Muscle layer of colon (tissue), 2 donors: ENCODE measurements around the gene TTLL11.

Source experiments
- H3K27ac ChIP-seq: one replicate; pipeline ENCODE4 v1.7.0; 2013; ENCODE audit warnings: low read depth, mild to moderate bottlenecking, low read length, moderate library complexity
- H3K27me3 ChIP-seq, 2 donors: one replicate each; pipeline ENCODE4 v1.7.0; 2013; ENCODE audit warnings: low read length in 2 of 2, mild to moderate bottlenecking in 2 of 2; ENCODE audit not compliant: insufficient read depth in 2 of 2, control insufficient read depth in 1 of 2
- H3K36me3 ChIP-seq: one replicate; pipeline ENCODE4 v1.7.0; 2013; ENCODE audit warnings: mild to moderate bottlenecking, low read length; ENCODE audit not compliant: insufficient read depth
- H3K4me1 ChIP-seq: one replicate; pipeline ENCODE4 v1.7.0; 2013; ENCODE audit warnings: mild to moderate bottlenecking, low read length; ENCODE audit not compliant: insufficient read depth
- H3K4me3 ChIP-seq, 2 donors: one replicate each; pipeline ENCODE4 v1.7.0; 2013; ENCODE audit warnings: low read length in 2 of 2, low read depth in 1 of 2, mild to moderate bottlenecking in 1 of 2, moderate library complexity in 1 of 2
- H3K9ac ChIP-seq: one replicate; pipeline ENCODE4 v1.7.0; 2013; ENCODE audit warnings: low read length
- H3K9me3 ChIP-seq: one replicate; pipeline ENCODE4 v1.7.0; 2013; ENCODE audit warnings: mild to moderate bottlenecking, low read length
- donor health status: abdominal sarcoma.
- donor health status: Adenocarcinoma of cecum.

Gene TTLL11

DNA sequence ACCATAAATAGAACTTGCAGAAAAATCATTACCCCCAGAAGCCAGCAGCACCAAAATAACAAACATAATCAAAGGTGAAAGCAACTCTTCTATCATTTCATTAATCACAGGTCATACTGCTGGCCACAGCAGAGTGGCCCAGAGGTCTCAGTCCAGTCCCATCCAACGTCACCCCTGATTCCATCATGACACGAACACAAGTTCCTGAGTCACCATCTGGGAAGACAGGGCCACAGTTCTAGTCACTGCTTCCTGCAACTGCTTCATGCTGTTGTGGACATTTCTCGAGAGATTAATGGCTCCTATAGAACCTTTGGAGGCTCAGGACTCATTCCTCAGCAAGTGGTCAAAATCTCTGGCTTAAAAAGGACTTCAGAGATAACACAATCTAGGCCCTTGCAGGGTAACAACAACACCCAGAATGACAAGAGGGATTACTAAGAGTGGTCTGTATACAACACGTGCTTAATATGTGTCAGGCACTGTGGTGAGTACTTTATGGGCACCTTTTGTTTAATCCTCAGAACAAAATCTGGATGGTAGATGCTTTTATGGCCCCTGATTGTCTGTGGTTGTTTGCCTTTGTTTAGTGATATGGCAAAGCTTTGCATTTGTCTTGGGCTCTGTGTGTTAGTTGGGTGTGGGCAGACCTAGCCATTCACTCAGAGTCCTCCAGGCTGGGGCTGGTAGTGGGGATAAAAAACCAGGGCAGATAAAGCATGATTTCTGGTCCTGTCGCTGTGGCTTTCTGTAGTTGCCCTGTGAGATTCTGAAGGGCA is 257.3 kb downstream of the TTLL11 start:
- H3K27ac ChIP-seq: no peak overlapping the region
- no peaks in the 10 kb centered on the region for H3K27me3 ChIP-seq
- no peaks in the 10 kb centered on the region for H3K9me3 ChIP-seq
- no peaks in the 10 kb centered on the region for H3K36me3 ChIP-seq
- peaks cover 9% of the 10 kb centered on the region for H3K4me1 ChIP-seq
- H3K4me3 ChIP-seq: no peak overlapping the region
- H3K9ac ChIP-seq: no peak overlapping the region

DNA sequence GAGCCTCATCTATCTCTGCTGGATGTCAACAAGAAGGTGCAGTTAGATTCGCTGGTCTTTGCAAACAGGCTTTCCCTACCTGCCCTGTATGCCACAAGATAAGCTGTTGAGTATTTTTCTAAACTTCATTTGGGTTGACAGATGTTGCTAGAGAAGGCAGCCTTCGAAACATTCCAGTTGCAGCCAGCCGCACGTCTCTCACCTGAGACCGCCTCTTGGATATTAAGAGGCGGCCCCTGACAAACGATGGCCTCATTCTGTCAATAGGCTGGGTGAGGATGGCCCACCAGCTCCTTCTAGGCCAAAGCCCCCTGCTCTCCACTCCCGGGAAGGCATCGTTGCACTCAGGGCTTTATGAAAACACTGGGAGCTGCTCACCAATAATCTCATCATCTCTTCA is 260.0 kb downstream of the TTLL11 start:
- Histone ChIP-seq H3K36me3 (no peaks in the 10 kb centered on the region), H3K4me1 (peaks cover 7% of the 10 kb centered on the region), H3K9ac (no peak overlapping the region), H3K27me3 (no peaks in the 10 kb centered on the region), H3K4me3 (no peak overlapping the region), H3K9me3 (no peaks in the 10 kb centered on the region), H3K27ac (no peak overlapping the region)

DNA sequence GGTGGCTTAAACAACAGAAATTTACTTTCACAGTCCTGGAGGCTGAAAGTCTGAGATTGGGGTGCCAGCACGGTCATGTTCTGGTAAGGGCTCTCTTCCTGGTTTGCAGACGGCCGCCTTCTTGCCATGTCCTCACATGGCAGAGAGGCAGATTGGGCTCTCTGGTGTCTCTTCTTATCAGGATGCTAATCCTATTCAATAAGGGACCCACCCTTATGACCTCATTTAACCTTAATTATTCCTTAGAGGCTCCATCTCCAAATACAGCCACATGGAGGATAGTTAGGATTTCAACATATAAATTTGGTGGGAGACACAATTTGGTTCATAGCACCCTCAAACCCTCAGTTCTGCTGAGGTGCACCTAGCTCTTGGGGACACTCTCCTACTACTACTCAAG is 261.2 kb downstream of the TTLL11 start:
- no peak overlapping the region for H3K4me3 ChIP-seq
- no peaks in the 10 kb centered on the region for H3K9me3 ChIP-seq
- H3K9ac ChIP-seq: no peak overlapping the region
- H3K27me3 ChIP-seq: no peaks in the 10 kb centered on the region
- no peak overlapping the region for H3K27ac ChIP-seq
- no peaks in the 10 kb centered on the region for H3K36me3 ChIP-seq
- H3K4me1 ChIP-seq: no peaks in the 10 kb centered on the region

DNA sequence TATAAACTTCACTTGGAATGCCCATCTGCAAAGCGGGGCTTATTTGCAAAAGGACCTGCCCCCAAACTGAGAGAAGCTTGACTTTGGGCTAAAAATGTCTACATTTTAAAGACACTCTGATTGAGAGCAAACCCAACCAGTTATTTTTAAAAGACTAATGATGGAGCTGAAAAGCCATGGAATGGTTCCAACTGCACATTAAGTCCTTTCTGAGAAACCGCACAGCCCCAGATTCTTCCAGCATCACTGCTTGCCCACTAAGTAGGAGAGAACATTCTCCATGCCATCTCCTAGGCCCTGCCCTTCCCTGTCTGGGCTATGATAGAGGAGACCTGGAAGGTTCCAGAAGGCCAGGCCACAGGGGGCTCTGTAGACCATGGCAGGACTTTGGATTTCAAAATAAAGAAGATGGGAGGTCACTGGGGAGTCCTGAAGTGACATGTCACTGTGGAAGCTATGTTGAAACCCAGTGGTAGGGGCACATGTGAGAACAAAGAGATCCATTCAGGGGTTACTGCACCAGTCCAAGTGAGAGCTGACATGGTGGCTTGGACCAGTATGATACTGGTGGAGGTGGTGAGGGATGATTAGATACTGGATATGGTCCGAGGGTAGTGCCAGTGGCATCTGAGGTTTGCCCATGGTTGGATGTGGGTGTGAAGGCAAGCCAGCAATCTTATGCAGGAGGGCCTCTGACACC is 262.5 kb downstream of the TTLL11 start:
- H3K27me3 ChIP-seq: no peaks in the 10 kb centered on the region
- H3K36me3 ChIP-seq: no peaks in the 10 kb centered on the region
- no peak overlapping the region for H3K4me3 ChIP-seq
- H3K27ac ChIP-seq: no peak overlapping the region
- H3K9ac ChIP-seq: no peak overlapping the region
- no peaks in the 10 kb centered on the region for H3K9me3 ChIP-seq
- no peaks in the 10 kb centered on the region for H3K4me1 ChIP-seq

DNA sequence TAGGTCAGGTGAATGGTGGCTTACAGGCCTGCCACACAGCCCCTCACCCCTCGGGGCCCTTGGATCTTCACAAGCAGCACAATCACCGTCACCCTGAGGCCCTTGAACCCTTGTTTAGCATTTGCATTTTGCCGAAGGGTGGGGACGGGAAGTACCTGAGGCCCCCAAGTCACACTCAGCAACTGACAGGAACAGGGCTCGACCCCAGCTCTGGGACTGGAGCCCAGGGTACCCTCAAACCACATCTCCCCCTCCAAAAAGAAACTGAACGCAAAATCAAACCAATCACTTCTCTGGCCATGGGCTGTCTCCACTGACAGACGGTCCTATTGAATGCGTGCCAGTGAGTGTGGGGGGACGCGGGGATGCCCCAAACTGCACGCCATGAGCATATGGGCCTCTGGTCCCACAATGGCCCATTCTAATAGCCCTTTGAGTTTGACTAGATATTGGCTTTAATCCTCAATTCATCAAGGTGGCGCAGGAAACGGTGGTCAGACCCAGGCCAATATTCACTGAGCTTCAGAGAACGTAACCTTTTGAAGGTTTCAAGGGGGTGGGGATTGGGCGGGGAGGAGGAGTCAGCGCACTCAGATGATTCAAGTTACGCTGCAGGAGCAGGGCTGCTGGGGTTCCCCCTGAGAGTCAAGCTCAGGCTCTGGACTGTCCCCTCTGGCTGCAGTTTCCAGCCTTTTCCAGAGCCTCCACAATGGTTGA is 265.7 kb downstream of the TTLL11 start:
- Histone ChIP-seq H3K36me3 (no peaks in the 10 kb centered on the region), H3K9ac (no peak overlapping the region), H3K4me3 (no peak overlapping the region), H3K27me3 (no peaks in the 10 kb centered on the region), H3K27ac (no peak overlapping the region), H3K9me3 (no peaks in the 10 kb centered on the region), H3K4me1 (no peaks in the 10 kb centered on the region)

DNA sequence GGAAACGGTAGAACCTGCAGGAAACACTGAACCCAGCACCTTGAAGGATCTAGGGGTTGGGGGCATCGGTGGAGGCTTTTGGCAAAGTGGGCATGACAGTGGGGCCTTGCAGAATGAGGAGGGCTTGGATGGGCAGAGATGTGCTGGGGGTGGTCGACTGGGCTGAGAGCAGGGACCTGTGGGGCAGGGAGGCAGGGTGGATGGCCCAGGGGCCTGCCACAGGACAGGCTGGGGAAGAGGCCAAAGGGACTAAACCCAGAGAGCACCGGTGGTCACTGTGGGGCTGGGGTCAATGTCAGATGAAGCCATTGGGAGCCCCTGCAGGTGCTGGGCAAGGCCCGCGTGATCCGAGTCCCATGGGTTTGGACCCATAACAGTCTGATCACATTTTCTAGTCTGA is 266.4 kb downstream of the TTLL11 start:
- no peak overlapping the region for H3K27ac ChIP-seq
- H3K4me3 ChIP-seq: no peak overlapping the region
- H3K36me3 ChIP-seq: no peaks in the 10 kb centered on the region
- H3K9me3 ChIP-seq: no peaks in the 10 kb centered on the region
- H3K4me1 ChIP-seq: no peaks in the 10 kb centered on the region
- no peak overlapping the region for H3K9ac ChIP-seq
- H3K27me3 ChIP-seq: no peaks in the 10 kb centered on the region

DNA sequence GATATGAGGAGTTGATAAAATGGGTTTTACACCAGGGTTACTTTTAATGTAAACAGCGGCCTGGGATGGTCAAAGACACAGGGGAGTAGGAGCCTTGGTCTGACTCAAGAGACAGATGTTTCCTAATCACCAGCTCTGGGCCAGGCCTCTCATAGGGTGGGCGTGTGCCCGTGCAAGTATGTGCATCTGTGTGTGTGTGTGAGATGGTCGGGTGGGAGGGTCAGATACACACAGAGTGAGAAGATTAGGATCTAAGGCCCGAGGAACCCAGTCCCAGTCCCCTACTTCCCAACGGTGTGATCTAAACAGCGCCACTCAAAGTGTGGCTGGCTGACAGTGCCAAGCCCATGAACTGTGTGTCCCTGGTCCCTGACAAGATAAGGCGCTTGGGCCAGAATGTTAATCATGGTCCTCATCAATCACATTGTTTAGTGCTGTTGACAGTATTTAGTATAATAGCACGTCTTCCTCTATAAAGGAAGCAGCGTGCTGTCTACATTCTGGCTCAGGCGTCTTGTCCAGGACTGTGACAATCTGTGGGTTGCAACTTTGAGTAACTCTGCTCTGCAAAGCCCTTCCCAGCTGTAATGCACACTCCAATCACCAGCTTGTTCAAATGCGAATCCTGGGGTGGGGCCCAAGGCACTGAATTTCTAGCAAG is 267.9 kb downstream of the TTLL11 start:
- H3K36me3 ChIP-seq: no peaks in the 10 kb centered on the region
- H3K4me3 ChIP-seq: no peak overlapping the region
- H3K9ac ChIP-seq: no peak overlapping the region
- H3K4me1 ChIP-seq: no peaks in the 10 kb centered on the region
- no peak overlapping the region for H3K27ac ChIP-seq
- no peaks in the 10 kb centered on the region for H3K9me3 ChIP-seq
- H3K27me3 ChIP-seq: no peaks in the 10 kb centered on the region

DNA sequence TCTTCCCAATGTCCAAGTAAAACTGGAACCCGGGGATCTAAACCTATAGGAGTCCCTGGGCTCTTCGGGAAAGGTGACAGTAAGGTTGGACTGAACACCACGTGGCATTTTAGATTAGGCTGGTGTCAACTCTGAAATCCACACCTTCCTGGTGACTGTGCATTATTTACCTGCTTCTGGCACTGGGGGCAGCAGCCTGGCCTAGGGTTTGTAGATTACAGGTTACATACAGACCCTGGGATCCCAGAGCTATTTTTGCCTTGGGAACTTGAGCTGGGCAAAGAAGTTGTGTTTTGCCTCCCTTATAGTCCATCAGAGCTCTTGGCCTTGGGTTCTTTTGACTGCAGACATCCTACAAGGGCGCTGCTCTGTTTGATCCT is 268.5 kb downstream of the TTLL11 start:
- Histone ChIP-seq H3K4me3 (no peak overlapping the region), H3K36me3 (no peaks in the 10 kb centered on the region), H3K27me3 (no peaks in the 10 kb centered on the region), H3K9me3 (no peaks in the 10 kb centered on the region), H3K9ac (no peak overlapping the region), H3K27ac (no peak overlapping the region), H3K4me1 (no peaks in the 10 kb centered on the region)

DNA sequence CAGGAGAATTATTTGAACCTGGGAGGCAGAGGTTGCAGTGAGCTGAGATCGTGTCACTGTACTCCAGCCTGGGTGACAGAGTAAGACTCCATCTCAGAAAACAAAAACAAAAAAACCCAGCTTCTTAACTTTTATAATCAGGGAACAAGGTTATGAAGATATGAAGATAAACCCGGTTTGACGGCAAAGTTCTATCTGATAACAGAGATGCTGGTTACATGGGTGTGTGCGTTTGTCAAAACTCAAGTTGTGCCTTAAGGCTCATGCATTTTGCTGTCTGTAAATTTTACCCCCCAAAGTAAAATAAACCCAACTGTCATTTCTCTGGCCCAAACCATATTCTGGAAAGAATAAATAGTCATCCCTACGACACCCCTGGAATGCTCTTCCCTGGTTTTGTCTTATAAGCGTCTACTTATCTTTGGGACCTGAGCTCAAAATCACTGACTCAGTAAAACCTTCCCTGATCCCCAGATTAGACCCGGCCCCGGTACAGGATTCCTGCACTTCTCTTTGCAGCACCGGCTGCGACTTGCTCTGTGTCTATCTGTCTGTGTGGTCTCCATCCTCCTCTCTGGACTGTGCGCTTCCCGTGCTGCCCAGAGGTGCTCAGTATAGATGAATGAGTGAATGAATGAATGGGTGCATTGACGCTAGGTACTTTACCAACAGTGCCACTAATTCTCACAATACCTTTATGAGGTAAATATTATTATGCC is 269.5 kb downstream of the TTLL11 start:
- Histone ChIP-seq H3K4me1 (no peaks in the 10 kb centered on the region), H3K36me3 (no peaks in the 10 kb centered on the region), H3K4me3 (no peak overlapping the region), H3K9ac (no peak overlapping the region), H3K27ac (no peak overlapping the region), H3K9me3 (no peaks in the 10 kb centered on the region), H3K27me3 (no peaks in the 10 kb centered on the region)

DNA sequence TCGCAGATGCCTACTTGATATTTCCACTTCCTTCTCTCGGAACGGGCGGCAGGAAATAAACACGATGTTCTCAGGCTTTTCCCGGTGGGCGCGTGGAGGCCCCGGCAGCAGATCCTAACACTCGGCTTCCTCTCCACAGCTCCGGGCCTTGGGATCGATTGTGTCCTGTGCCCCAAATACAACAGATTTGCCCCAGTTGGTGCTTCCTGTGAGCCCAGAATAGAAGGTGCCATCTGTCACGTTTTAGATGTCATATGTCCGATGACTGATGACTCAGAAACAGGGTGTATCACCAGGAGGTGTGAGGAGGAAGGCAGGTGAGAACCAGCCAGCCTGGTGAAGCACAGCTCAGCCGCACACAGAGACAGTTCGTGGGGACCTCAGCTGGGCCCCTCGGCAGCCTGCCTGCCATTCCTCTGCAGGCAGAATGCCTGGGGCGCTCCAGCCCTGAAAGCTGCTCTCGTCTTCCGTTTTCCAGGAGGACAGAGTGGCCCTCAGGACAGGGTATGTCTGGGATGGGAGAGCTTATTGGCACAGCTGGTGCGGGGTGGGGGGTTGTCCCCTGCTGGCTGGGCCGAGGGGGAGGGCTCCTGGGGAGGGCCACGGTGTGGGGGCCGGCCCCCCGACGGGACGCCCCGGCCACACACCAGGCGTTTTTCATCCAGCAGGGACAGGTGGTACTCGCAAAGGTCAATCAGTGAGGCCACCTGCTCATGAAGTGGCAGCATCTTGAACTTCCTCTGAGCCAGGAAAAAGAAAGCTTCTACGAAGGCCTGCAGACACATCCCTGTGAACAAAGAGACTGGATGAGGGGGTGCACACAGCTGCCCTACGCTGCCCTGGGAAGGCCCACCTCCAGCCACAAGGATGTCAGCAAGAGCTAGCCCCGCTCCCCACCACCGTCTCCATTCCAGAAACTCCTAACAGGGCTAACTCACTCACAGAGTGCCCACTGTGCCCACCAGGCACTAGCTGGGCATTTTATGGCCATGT is 270.7 kb downstream of the TTLL11 start:
- Histone ChIP-seq H3K27ac (no peak overlapping the region), H3K4me1 (no peaks in the 10 kb centered on the region), H3K36me3 (no peaks in the 10 kb centered on the region), H3K4me3 (no peak overlapping the region), H3K9me3 (no peaks in the 10 kb centered on the region), H3K27me3 (no peaks in the 10 kb centered on the region), H3K9ac (no peak overlapping the region)
